AG04450 (cell line): ENCODE results near the gene MTRF1. TPM values are rescaled to one million over a fixed set of nuclear protein-coding genes. Genes with fewer than 3 reads are reported as not detected.

Experiments
- CTCF ChIA-PET: fragments of 300-600, 350-600 bp; formaldehyde crosslinking; extraction: SDS; loops from one replicate; lab custom pipeline; 2022; ENCODE audit warnings: antibody characterized with exemption, inconsistent platforms; lab: Charles Lee
- POLR2A ChIA-PET: fragments of 350-600 bp; formaldehyde crosslinking; extraction: SDS; loops from one replicate; lab custom pipeline; 2021; ENCODE audit warnings: antibody characterized with exemption, inconsistent platforms; lab: Yijun Ruan, JAX
- DNase-seq: peaks from one replicate; pipeline ENCODE4 v3.0.0-alpha.2; 2011; ENCODE audit warnings: low read depth, low spot score
- H3K27ac ChIP-seq: one replicate; pipeline ENCODE4 v1.5.1; 2012; ENCODE audit warnings: low read depth, low read length, control low read depth
- H3K27me3 ChIP-seq: one replicate; pipeline ENCODE4 v1.6.0; 2012; ENCODE audit warnings: low read length; ENCODE audit not compliant: control insufficient read depth, insufficient read depth
- H3K4me3 ChIP-seq: 2 replicates; pipeline ENCODE4 v1.5.1; 2011; ENCODE audit warnings: mild to moderate bottlenecking, low read depth, low read length, control low read depth
- H3K9me3 ChIP-seq: 2 replicates; pipeline ENCODE4 v1.5.1; 2012; ENCODE audit warnings: low read length; ENCODE audit not compliant: control insufficient read depth, insufficient read depth
- CTCF ChIP-seq: IDR thresholded peaks from 2 replicates; pipeline ENCODE4 v1.5.1; 2011; ENCODE audit warnings: low read depth, low read length, control low read depth, inconsistent platforms
- polyA plus RNA-seq: library from polyadenylated mRNA; depleted of rRNA; stranded (reverse); fragments of >200 nt; gene quantifications from 2 replicates; pipeline ENCODE4 v1.2.3, GENCODE V29; 2011

MTRF1 gene
- polyA plus RNA-seq, 1 experiment, result 14.6 TPM

GRCh38 chr13:41236369-41236768 lies 27.0 kb downstream of the MTRF1 start:
- Histone ChIP-seq H3K9me3 (peaks cover 4% of the 10 kb centered on the region; the same call in 1 of the 2 replicates), H3K27me3 (no peaks in the 10 kb centered on the region), H3K27ac (no peak overlapping the region), H3K4me3 (no peak overlapping the region)
- ChIA-PET CTCF (interaction anchor here (0.9 kb wide), 1 partner anchor 14 kb away, joined by 3 read pairs; no protein-coding TSS in a partner anchor), POLR2A (no interaction called here)
- no peak for TF ChIP-seq CTCF
- no peak for DNase-seq

GRCh38 chr13:41232578-41233480 lies 30.5 kb downstream of the MTRF1 start:
- TF ChIP-seq CTCF, result no peak
- CTCF ChIA-PET, result interaction anchor here (0.9 kb wide), 1 partner anchor 158 kb away, joined by 4 read pairs; no protein-coding TSS in a partner anchor
- peaks cover 4% of the 10 kb centered on the region; the same call in 1 of the 2 replicates for H3K9me3 ChIP-seq
- H3K4me3 ChIP-seq, result no peak overlapping the region
- no peaks in the 10 kb centered on the region for H3K27me3 ChIP-seq
- POLR2A ChIA-PET, result interaction anchor here (0.7 kb wide), 1 partner anchor 38 kb away, joined by 3 read pairs; the partner anchor contains the start of gene KBTBD7
- no peak for DNase-seq
- no peak overlapping the region for H3K27ac ChIP-seq

GRCh38 chr13:41231786-41232185 lies 31.6 kb downstream of the MTRF1 start:
- ChIA-PET CTCF (interaction anchor here (0.6 to 0.9 kb wide), 3 partner anchors 32 to 1249 kb away, joined by 4 to 7 read pairs (median 5); no protein-coding TSS in a partner anchor), POLR2A (no interaction called here)

GRCh38 chr13:41231025-41231677 lies 32.2 kb downstream of the MTRF1 start:
- Histone ChIP-seq H3K4me3 (no peak overlapping the region), H3K9me3 (peaks cover 4% of the 10 kb centered on the region; the same call in 1 of the 2 replicates), H3K27ac (no peak overlapping the region), H3K27me3 (no peaks in the 10 kb centered on the region)
- ChIA-PET POLR2A (no interaction called here), CTCF (interaction anchor here (0.6 kb wide), 2 partner anchors 32 to 1250 kb away, joined by 5 to 7 read pairs; no protein-coding TSS in a partner anchor)
- no peak for TF ChIP-seq CTCF
- DNase-seq, result no peak

More at GRCh38 chr13:41231786-41232185, 31.6 kb downstream of the MTRF1 start:
- TF ChIP-seq CTCF, result no peak
- no peak for DNase-seq
- H3K9me3 ChIP-seq, result peaks cover 4% of the 10 kb centered on the region; the same call in 1 of the 2 replicates
- H3K27ac ChIP-seq, result no peak overlapping the region
- H3K27me3 ChIP-seq, result no peaks in the 10 kb centered on the region
- H3K4me3 ChIP-seq, result no peak overlapping the region
